Loucy (cell line): ENCODE results near the gene SAA4.
A peak's percentile ranks its signal among the peaks of the same experiment; 100 is the strongest.

Experiments
- H2AFZ ChIP-seq: fragments of 200-600 bp; sonication (generic); 2 replicates; pipeline ENCODE4 v1.6.0; 2016; ENCODE audit warnings: antibody characterized with exemption, mild to moderate bottlenecking, low read length, moderate library complexity
- H3F3A ChIP-seq: fragments of 200-600 bp; 2 replicates; pipeline ENCODE4 v1.6.0; 2016; ENCODE audit warnings: antibody characterized with exemption, low read depth, mild to moderate bottlenecking
- H3K27me3 ChIP-seq: fragments of 200-600 bp; sonication (generic); 2 replicates; pipeline ENCODE4 v1.6.1; 2014; ENCODE audit warnings: low read length, mild to moderate bottlenecking; ENCODE audit not compliant: insufficient read depth, poor library complexity, severe bottlenecking
- H3K36me3 ChIP-seq: fragments of 200-600 bp; sonication (generic); 2 replicates; pipeline ENCODE4 v1.6.1; 2016; ENCODE audit warnings: low read length; ENCODE audit not compliant: insufficient read depth
- H3K4me1 ChIP-seq: fragments of 200-600 bp; sonication (generic); 2 replicates; pipeline ENCODE4 v1.5.1; 2014; ENCODE audit warnings: low read length, mild to moderate bottlenecking; ENCODE audit not compliant: insufficient read depth, poor library complexity, severe bottlenecking
- H3K4me2 ChIP-seq: fragments of 200-600 bp; sonication (generic); 2 replicates; pipeline ENCODE4 v1.6.0; 2014; ENCODE audit warnings: antibody characterized with exemption, low read length, low read depth, mild to moderate bottlenecking; ENCODE audit not compliant: poor library complexity, severe bottlenecking
- H3K4me3 ChIP-seq: fragments of 200-600 bp; sonication (generic); 2 replicates; pipeline ENCODE4 v1.5.1; 2014; ENCODE audit warnings: low read length, mild to moderate bottlenecking, mixed read lengths; ENCODE audit not compliant: poor library complexity, severe bottlenecking
- H3K79me2 ChIP-seq: fragments of 200-600 bp; sonication (generic); 2 replicates; pipeline ENCODE4 v1.6.1; 2014; ENCODE audit warnings: low read length; ENCODE audit not compliant: insufficient read depth
- H3K9ac ChIP-seq: fragments of 200-600 bp; sonication (generic); 2 replicates; pipeline ENCODE4 v1.6.0; 2014; ENCODE audit warnings: mild to moderate bottlenecking, low read depth, low read length, moderate library complexity; ENCODE audit not compliant: poor library complexity, severe bottlenecking
- H3K9me2 ChIP-seq: fragments of 200-600 bp; sonication (generic); replicated peaks from 2 replicates; pipeline ENCODE4 v1.6.1; 2016; ENCODE audit warnings: low read depth, low read length, mixed read lengths
- H3K9me3 ChIP-seq: fragments of 200-600 bp; sonication (generic); 2 replicates; pipeline ENCODE4 v1.6.1; 2014; ENCODE audit warnings: mild to moderate bottlenecking, antibody characterized with exemption, low read length, low read depth; ENCODE audit not compliant: insufficient read depth
- H4K20me1 ChIP-seq: fragments of 200-600 bp; sonication (generic); 2 replicates; pipeline ENCODE4 v1.6.0; 2014; ENCODE audit warnings: antibody characterized with exemption, low read length, mild to moderate bottlenecking; ENCODE audit not compliant: insufficient read depth, poor library complexity, severe bottlenecking
- CTCF ChIP-seq: fragments of 200-600 bp; sonication (generic); conservative IDR thresholded peaks from 2 replicates; pipeline ENCODE4 v1.5.1; 2014; ENCODE audit warnings: mild to moderate bottlenecking, antibody characterized with exemption, low read length
- EZH2phosphoT487 ChIP-seq: fragments of 200-600 bp; IDR thresholded peaks from 2 replicates; pipeline ENCODE4 v1.6.1; 2018; ENCODE audit warnings: antibody characterized with exemption, mild to moderate bottlenecking, moderate library complexity, borderline replicate concordance

Gene SAA4

GRCh38 chr11:18261721-18262120 lies 25.1 kb upstream of the SAA4 start:
- Histone ChIP-seq H3K9me2 (no peaks in the 10 kb centered on the region), H3K9ac (no peak overlapping the region), H4K20me1 (no peaks in the 10 kb centered on the region), H3K36me3 (no peaks in the 10 kb centered on the region), H3K4me3 (no peak overlapping the region), H3K4me1 (peaks cover 9% of the 10 kb centered on the region), H3K4me2 (no peak overlapping the region), H3F3A (no peaks in the 10 kb centered on the region), H3K9me3 (no peaks in the 10 kb centered on the region), H3K27me3 (peaks cover 7% of the 10 kb centered on the region), H2AFZ (no peak overlapping the region), H3K79me2 (no peaks in the 10 kb centered on the region)
- no peak for TF ChIP-seq CTCF
- no peak for TF ChIP-seq EZH2phosphoT487

GRCh38 chr11:18259259-18259658 lies 22.7 kb upstream of the SAA4 start:
- no peaks in the 10 kb centered on the region for H3K9me3 ChIP-seq
- no peaks in the 10 kb centered on the region for H3K4me1 ChIP-seq
- no peaks in the 10 kb centered on the region for H3K79me2 ChIP-seq
- no peaks in the 10 kb centered on the region for H3K36me3 ChIP-seq
- no peak overlapping the region for H3K9ac ChIP-seq
- H3F3A ChIP-seq: no peaks in the 10 kb centered on the region
- no peaks in the 10 kb centered on the region for H3K9me2 ChIP-seq
- H2AFZ ChIP-seq: no peak overlapping the region
- H4K20me1 ChIP-seq: no peaks in the 10 kb centered on the region
- H3K4me2 ChIP-seq: no peak overlapping the region
- TF ChIP-seq CTCF: no peak
- no peak for TF ChIP-seq EZH2phosphoT487
- no peak overlapping the region for H3K4me3 ChIP-seq
- peaks cover 7% of the 10 kb centered on the region for H3K27me3 ChIP-seq

GRCh38 chr11:18254781-18255361 lies 18.3 kb upstream of the SAA4 start:
- no peak for TF ChIP-seq CTCF
- no peak for TF ChIP-seq EZH2phosphoT487
- Histone ChIP-seq H3F3A (no peaks in the 10 kb centered on the region), H3K36me3 (no peaks in the 10 kb centered on the region)

More at GRCh38 chr11:18254781-18255361, 18.3 kb upstream of the SAA4 start:
- H3K4me1 ChIP-seq: no peaks in the 10 kb centered on the region
- no peak overlapping the region for H3K9ac ChIP-seq
- no peaks in the 10 kb centered on the region for H3K9me3 ChIP-seq
- H3K27me3 ChIP-seq: peaks cover 7% of the 10 kb centered on the region
- peak overlapping the region; percentile 38; the same call in 1 of the 2 replicates for H2AFZ ChIP-seq
- no peaks in the 10 kb centered on the region for H3K79me2 ChIP-seq
- H3K9me2 ChIP-seq: no peaks in the 10 kb centered on the region
- H4K20me1 ChIP-seq: no peaks in the 10 kb centered on the region
- H3K4me3 ChIP-seq: no peak overlapping the region
- H3K4me2 ChIP-seq: no peak overlapping the region
